ENCODE measurements around the gene FYB2. TPM values are rescaled to one million over a fixed set of nuclear protein-coding genes. Genes with fewer than 3 reads are reported as not detected.
A peak's percentile ranks its signal among the peaks of the same experiment; 100 is the strongest.

Gene FYB2
- total RNA-seq, 1 donor from 2014 or later: not detected

DNA sequence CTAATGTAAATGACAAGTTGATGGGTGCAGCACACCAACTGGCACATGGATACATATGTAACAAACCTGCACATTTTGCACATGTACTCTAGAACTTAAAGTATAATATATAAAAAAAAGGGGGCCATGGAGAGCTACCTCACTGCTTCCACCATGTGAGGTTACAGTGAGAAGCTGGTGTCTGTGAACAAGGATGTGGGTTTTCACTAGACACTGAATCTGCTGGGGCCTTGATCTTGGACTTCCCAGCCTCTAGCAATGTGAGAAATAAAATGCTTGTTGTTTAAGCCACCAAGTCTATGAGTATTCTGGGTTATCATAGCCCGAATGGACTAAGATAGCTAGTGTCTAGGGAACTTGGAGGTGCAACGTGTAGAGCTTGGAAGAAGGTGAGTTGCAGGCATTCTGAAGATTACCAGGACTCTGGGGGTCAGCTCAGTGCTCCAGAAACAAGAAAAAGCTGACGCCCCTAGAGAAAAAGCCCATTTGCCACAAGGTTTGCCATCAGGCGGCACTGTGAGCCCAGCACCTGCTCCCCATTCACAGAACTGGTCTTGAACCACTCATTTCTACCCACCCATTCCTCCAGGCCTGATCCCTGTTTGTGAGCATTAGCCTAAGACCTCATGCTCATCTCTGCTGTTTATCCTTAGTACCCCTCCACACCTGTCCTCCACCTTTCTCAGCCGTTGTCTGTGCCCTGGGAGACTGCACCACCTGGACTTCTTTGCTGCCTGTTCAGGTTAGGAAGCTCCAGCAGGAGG lies 15.1 kb upstream of the FYB2 start:
- Histone ChIP-seq H3K4me3 (ENCODE audit: low read depth, low read length) (no peak overlapping the region), H3K36me3 (ENCODE audit: control insufficient read depth, insufficient read depth, low read length) (no peaks in the 10 kb centered on the region), H3K27me3 (ENCODE audit: control insufficient read depth, insufficient read depth, low read length) (no peaks in the 10 kb centered on the region)
- DNase-seq (ENCODE audit: low read depth) (no peak), FAIRE-seq (no peak)
- no peak for TF ChIP-seq CTCF (IDR thresholded peaks at IDR 0.05; ENCODE audit: insufficient read depth, low read length, severe bottlenecking)

DNA sequence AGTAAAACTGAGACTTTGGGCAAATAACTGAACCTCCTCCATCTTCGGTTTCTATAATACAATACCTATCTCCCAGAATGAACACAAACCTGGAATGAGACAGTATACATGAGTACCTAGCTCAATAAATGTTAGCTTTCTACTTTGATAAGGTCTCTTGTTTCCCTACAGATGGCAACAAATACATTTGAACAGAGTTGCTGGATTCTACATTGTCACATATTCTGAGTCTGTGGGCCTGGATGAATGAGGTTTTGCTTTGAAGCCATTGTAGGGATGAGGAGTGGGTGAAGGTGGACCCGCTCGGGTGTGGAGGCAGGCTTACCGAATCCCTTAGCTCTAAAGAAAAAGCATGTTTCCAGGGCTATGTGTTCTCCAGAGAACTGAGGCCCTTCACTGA lies 13.9 kb upstream of the FYB2 start:
- H3K4me3 ChIP-seq (ENCODE audit: low read depth, low read length): no peak overlapping the region
- no peaks in the 10 kb centered on the region for H3K27me3 ChIP-seq (ENCODE audit: control insufficient read depth, insufficient read depth, low read length)
- TF ChIP-seq CTCF (IDR thresholded peaks at IDR 0.05; ENCODE audit: insufficient read depth, low read length, severe bottlenecking): no peak
- no peaks in the 10 kb centered on the region for H3K36me3 ChIP-seq (ENCODE audit: control insufficient read depth, insufficient read depth, low read length)
- peak; percentile 36 for FAIRE-seq
- no peak for DNase-seq (ENCODE audit: low read depth)

DNA sequence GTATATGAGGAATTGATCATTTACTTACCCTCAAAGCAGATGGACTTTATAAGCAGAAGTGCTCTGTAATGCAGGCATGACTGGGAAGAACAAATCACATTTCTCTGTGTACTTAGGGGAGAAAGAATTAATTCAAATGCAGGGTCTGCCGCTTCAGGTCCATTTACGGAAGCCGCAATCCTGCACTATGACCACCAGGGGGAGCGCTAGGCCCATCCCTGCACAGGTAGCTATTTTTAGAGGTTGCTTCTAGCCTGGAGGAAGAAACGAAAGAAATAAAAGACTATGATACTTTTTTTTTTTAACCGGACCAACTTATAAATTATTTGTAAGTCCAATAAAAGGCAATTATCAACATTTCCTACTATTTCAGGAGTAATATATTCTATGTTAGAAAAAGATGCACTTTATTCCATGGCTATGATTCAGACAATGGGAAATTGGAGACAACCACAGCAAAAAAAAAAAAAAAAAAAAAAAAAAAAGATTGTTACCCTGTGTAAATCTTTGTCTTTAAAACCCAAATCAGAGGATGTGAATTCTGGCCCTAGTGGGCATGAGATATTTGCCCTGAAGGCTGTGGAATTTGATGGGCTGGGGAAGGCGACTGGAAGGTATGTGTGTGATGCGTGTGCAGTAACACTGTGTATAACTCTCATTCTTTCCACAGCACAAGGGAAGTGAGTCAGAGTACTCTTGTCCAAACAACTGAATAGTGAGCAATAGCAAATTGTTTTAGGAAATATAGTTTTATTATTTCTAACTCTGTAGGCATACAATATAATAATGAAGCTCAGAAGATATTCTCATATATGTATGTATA lies 12.9 kb upstream of the FYB2 start:
- H3K4me3 ChIP-seq (ENCODE audit: low read depth, low read length): no peak overlapping the region
- DNase-seq (ENCODE audit: low read depth): peak; percentile 93
- no peaks in the 10 kb centered on the region for H3K27me3 ChIP-seq (ENCODE audit: control insufficient read depth, insufficient read depth, low read length)
- FAIRE-seq: no peak
- peak; percentile 83 for TF ChIP-seq CTCF (IDR thresholded peaks at IDR 0.05; ENCODE audit: insufficient read depth, low read length, severe bottlenecking)
- no peaks in the 10 kb centered on the region for H3K36me3 ChIP-seq (ENCODE audit: control insufficient read depth, insufficient read depth, low read length)

DNA sequence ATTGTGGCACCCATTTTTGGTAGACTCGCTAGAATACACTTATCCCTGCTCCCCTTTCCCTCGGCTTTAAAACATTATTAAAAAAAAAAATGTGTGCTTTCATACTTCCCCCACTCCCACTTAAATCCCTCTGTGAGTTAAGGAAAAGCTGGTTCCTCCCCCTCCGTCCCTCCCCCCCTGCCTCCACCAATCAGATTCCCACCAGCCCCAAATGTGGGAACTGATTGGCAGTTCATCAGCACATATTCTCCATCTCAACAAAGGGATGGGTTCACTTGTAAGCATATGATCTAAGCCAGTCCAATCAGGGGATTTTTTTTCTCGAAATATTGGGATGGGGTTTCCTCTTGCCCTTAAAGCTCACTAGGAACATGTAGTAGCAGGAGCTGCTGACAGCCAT lies 10.8 kb upstream of the FYB2 start:
- TF ChIP-seq CTCF (IDR thresholded peaks at IDR 0.05; ENCODE audit: insufficient read depth, low read length, severe bottlenecking): no peak
- no peaks in the 10 kb centered on the region for H3K27me3 ChIP-seq (ENCODE audit: control insufficient read depth, insufficient read depth, low read length)
- DNase-seq (ENCODE audit: low read depth) (no peak), FAIRE-seq (no peak)
- H3K36me3 ChIP-seq (ENCODE audit: control insufficient read depth, insufficient read depth, low read length): no peaks in the 10 kb centered on the region
- H3K4me3 ChIP-seq (ENCODE audit: low read depth, low read length): no peak overlapping the region

GRCh38 chr1:56827711-56828110 lies 8.5 kb upstream of the FYB2 start:
- DNase-seq (ENCODE audit: low read depth) (no peak), FAIRE-seq (no peak)
- Histone ChIP-seq H3K36me3 (ENCODE audit: control insufficient read depth, insufficient read depth, low read length) (no peaks in the 10 kb centered on the region), H3K4me3 (ENCODE audit: low read depth, low read length) (no peak overlapping the region), H3K27me3 (ENCODE audit: control insufficient read depth, insufficient read depth, low read length) (no peaks in the 10 kb centered on the region)
- TF ChIP-seq CTCF (IDR thresholded peaks at IDR 0.05; ENCODE audit: insufficient read depth, low read length, severe bottlenecking): no peak

Measured in bronchial epithelial cell (primary cell).